Stimulated activated CD4-positive, alpha-beta T cell treated with anti-CD3 and anti-CD28 coated beads, Interleukin-4, amount 100 ng/mL, for 4 hours (primary cell): Measurements from ENCODE around the gene S1PR1.
"Not testable (repeated sequence)": the region's sequence is repeated elsewhere in the genome, so short reads cannot be mapped to it uniquely, and the experiment has no call there.

Source experiments
- DNase-seq, 2 experiments: peaks; one replicate each; pipeline ENCODE4 v3.0.0-alpha.2; 2020

S1PR1 gene

GRCh38 chr1:101236516-101237228 lies at the start of gene S1PR1:
Gene S1PR1, plus strand, starts transcription at chr1:101237019. Its CDS starts 1,966 bp downstream, at chr1:101238985.
- DNase-seq: peak; percentile 72 to 80

GRCh38 chr1:101187297-101187696 lies 49.5 kb upstream of the S1PR1 start:
- DNase-seq: no peak

GRCh38 chr1:101188331-101188730 lies 48.5 kb upstream of the S1PR1 start:
- DNase-seq: no peak

- not testable (repeated sequence) for DNase-seq
Observed at GRCh38 chr1:101188968-101189367, 47.9 kb upstream of the S1PR1 start.

GRCh38 chr1:101190441-101190840 lies 46.4 kb upstream of the S1PR1 start:
- no peak for DNase-seq

GRCh38 chr1:101191049-101191448 lies 45.8 kb upstream of the S1PR1 start:
- no peak for DNase-seq

- DNase-seq: no peak
Observed at GRCh38 chr1:101193733-101194169, 43.1 kb upstream of the S1PR1 start.

- no peak for DNase-seq
Observed at GRCh38 chr1:101194746-101195145, 42.1 kb upstream of the S1PR1 start.

- DNase-seq: no peak
Observed at GRCh38 chr1:101196668-101197067, 40.2 kb upstream of the S1PR1 start.

- no peak for DNase-seq
Observed at GRCh38 chr1:101198842-101199636, 37.8 kb upstream of the S1PR1 start.

GRCh38 chr1:101199637-101199982 lies 37.2 kb upstream of the S1PR1 start:
- no peak for DNase-seq

- DNase-seq: no peak
Observed at GRCh38 chr1:101200513-101200912, 36.3 kb upstream of the S1PR1 start.

- DNase-seq: no peak
Observed at GRCh38 chr1:101203820-101204540, 32.8 kb upstream of the S1PR1 start.

- DNase-seq: no peak
Observed at GRCh38 chr1:101205457-101205856, 31.4 kb upstream of the S1PR1 start.

GRCh38 chr1:101206139-101206538 lies 30.7 kb upstream of the S1PR1 start:
- DNase-seq: not testable (repeated sequence)

GRCh38 chr1:101207271-101207670 lies 29.5 kb upstream of the S1PR1 start:
- DNase-seq: not testable (repeated sequence)

- DNase-seq: no peak
Observed at GRCh38 chr1:101207891-101208290, 28.9 kb upstream of the S1PR1 start.

- DNase-seq: no peak
Observed at GRCh38 chr1:101215363-101216011, 21.3 kb upstream of the S1PR1 start.

- no peak for DNase-seq
Observed at GRCh38 chr1:101216623-101217022, 20.2 kb upstream of the S1PR1 start.

GRCh38 chr1:101217148-101217547 lies 19.7 kb upstream of the S1PR1 start:
- DNase-seq: no peak

- not testable (repeated sequence) for DNase-seq
Observed at GRCh38 chr1:101218968-101219367, 17.9 kb upstream of the S1PR1 start.

GRCh38 chr1:101219924-101220870 lies 16.6 kb upstream of the S1PR1 start:
- DNase-seq: no peak
